Fibroblast of lung (primary cell): Measurements from ENCODE around the gene TTI1. TPM values are rescaled to one million over a fixed set of nuclear protein-coding genes. Genes with fewer than 3 reads are reported as not detected.
"Not testable (repeated sequence)": the region's sequence is repeated elsewhere in the genome, so short reads cannot be mapped to it uniquely, and the experiment has no call there.

ENCODE experiments used
- DNase-seq, 2 donors: peaks; one replicate each; pipeline versions ENCODE4 v3.0.0 to v3.0.0-alpha.2; 2010; ENCODE audit warnings: low read depth in 2 of 2
- H2AFZ ChIP-seq: 2 replicates; pipeline ENCODE4 v1.5.1; 2012; ENCODE audit warnings: low read length, control low read depth, inconsistent platforms
- H3K27ac ChIP-seq: 2 replicates; pipeline ENCODE4 v1.5.1; 2011; ENCODE audit warnings: low read length, control low read depth; ENCODE audit not compliant: insufficient read depth
- H3K27me3 ChIP-seq: 2 replicates; pipeline ENCODE4 v1.5.1; 2011; ENCODE audit warnings: mild to moderate bottlenecking, low read length; ENCODE audit not compliant: control insufficient read depth, insufficient read depth
- H3K36me3 ChIP-seq: 2 replicates; pipeline ENCODE4 v1.5.1; 2011; ENCODE audit warnings: low read length; ENCODE audit not compliant: control insufficient read depth, insufficient read depth
- H3K4me1 ChIP-seq: 2 replicates; pipeline ENCODE4 v1.5.1; 2011; ENCODE audit warnings: low read length; ENCODE audit not compliant: control insufficient read depth, insufficient read depth; ENCODE audit errors: extremely low read depth
- H3K4me2 ChIP-seq: 2 replicates; pipeline ENCODE4 v1.5.1; 2011; ENCODE audit warnings: low read length, control low read depth; ENCODE audit not compliant: insufficient read depth; ENCODE audit errors: extremely low read depth
- H3K4me3 ChIP-seq, 4 experiments: fragments of 200-600 bp in 1 of 4; sonication (generic) in 1 of 4; replicated peaks in 1 of 4; 2 replicates each; pipeline ENCODE4 v1.5.1; 2011 to 2016; ENCODE audit warnings: low read length in 4 of 4, low read depth in 3 of 4, mild to moderate bottlenecking in 3 of 4, control low read depth in 2 of 4, inconsistent platforms in 1 of 4, mixed read lengths in 1 of 4; ENCODE audit not compliant: insufficient read depth in 1 of 4; ENCODE audit errors: control extremely low read depth in 1 of 4
- H3K79me2 ChIP-seq: 2 replicates; pipeline ENCODE4 v1.5.1; 2012; ENCODE audit warnings: mild to moderate bottlenecking, low read length, inconsistent platforms; ENCODE audit not compliant: control insufficient read depth, insufficient read depth
- H3K9ac ChIP-seq: 2 replicates; pipeline ENCODE4 v1.5.1; 2011; ENCODE audit warnings: mild to moderate bottlenecking, low read length, control low read depth; ENCODE audit not compliant: insufficient read depth
- H3K9me3 ChIP-seq: 2 replicates; pipeline ENCODE4 v1.5.1; 2012; ENCODE audit warnings: low read depth, low read length; ENCODE audit not compliant: control insufficient read depth, insufficient read depth
- H4K20me1 ChIP-seq: 2 replicates; pipeline ENCODE4 v1.5.1; 2011; ENCODE audit warnings: low read length; ENCODE audit not compliant: control insufficient read depth, insufficient read depth; ENCODE audit errors: extremely low read depth
- CTCF ChIP-seq, 2 donors: IDR thresholded peaks in 1 of 2; conservative IDR thresholded peaks in 1 of 2; 1 replicate in 1 of 2; 2 replicates in 1 of 2; pipeline ENCODE4 v1.5.1; 2011 to 2012; ENCODE audit warnings: low read length in 2 of 2, control low read depth in 1 of 2, inconsistent platforms in 1 of 2, low read depth in 1 of 2, mild to moderate bottlenecking in 1 of 2
- EZH2 ChIP-seq: IDR thresholded peaks from 2 replicates; pipeline ENCODE4 v1.5.1; 2012; ENCODE audit warnings: low read length, control low read depth, mild to moderate bottlenecking; ENCODE audit errors: missing control alignments
- polyA plus RNA-seq, 2 donors: library from polyadenylated mRNA; depleted of rRNA in 1 of 2; stranded (reverse) in 1 of 2; unstranded in 1 of 2; fragments of >200 nt; gene quantifications; 2 replicates each; pipeline ENCODE4 v1.2.1, GENCODE V29; 2011 to 2012; ENCODE audit warnings: missing spikeins in 1 of 2
- total RNA-seq: library from RNA; depleted of rRNA; stranded (reverse); fragments of >200 nt; gene quantifications from 2 replicates; pipeline ENCODE4 v1.2.1, GENCODE V29; 2014

TTI1 gene
- total and polyA plus RNA-seq, 2 donors (not counting 1 experiment from before 2014, with no cell fraction given), result 12.6 to 20.0 TPM

GRCh38 chr20:37968841-37969401 is 64.3 kb downstream of the TTI1 start:
- DNase-seq, result no peak
- no peak overlapping the region for H3K4me2 ChIP-seq
- H3K9me3 ChIP-seq, result no peaks in the 10 kb centered on the region
- H3K9ac ChIP-seq, result no peak overlapping the region
- no peaks in the 10 kb centered on the region for H4K20me1 ChIP-seq
- no peaks in the 10 kb centered on the region for H3K79me2 ChIP-seq
- peaks cover 5% of the 10 kb centered on the region for H3K27me3 ChIP-seq
- no peak for TF ChIP-seq EZH2
- TF ChIP-seq CTCF (conservative IDR thresholded peaks at IDR 0.05 in 1 of 2, IDR thresholded peaks at IDR 0.05 in 1 of 2; ENCODE audit: low read depth in 1 of 2, low read length in 2 of 2), result no peak
- no peaks in the 10 kb centered on the region for H3K4me1 ChIP-seq
- no peaks in the 10 kb centered on the region for H3K36me3 ChIP-seq
- H2AFZ ChIP-seq, result no peak overlapping the region
- H3K27ac ChIP-seq, result no peak overlapping the region
- no peak overlapping the region for H3K4me3 ChIP-seq

- not testable (repeated sequence) for H3K36me3 ChIP-seq, H3K9me3 ChIP-seq, H3K79me2 ChIP-seq, H3K4me1 ChIP-seq, H3K4me3 ChIP-seq, H4K20me1 ChIP-seq, H3K27ac ChIP-seq, H3K9ac ChIP-seq, H3K27me3 ChIP-seq, H3K4me2 ChIP-seq, H2AFZ ChIP-seq, DNase-seq
These were observed 69.8 kb downstream of the TTI1 start for GRCh38 chr20:37963483-37963882.

- no peaks in the 10 kb centered on the region for H4K20me1 ChIP-seq
- peaks cover 11% of the 10 kb centered on the region for H3K27me3 ChIP-seq
- no peak for DNase-seq
These were observed 72.2 kb downstream of the TTI1 start for GRCh38 chr20:37961066-37961465.

More at GRCh38 chr20:37961066-37961465, 72.2 kb downstream of the TTI1 start:
- Histone ChIP-seq H3K4me2 (no peak overlapping the region), H3K4me3 (no peak overlapping the region), H3K79me2 (no peaks in the 10 kb centered on the region), H3K36me3 (no peaks in the 10 kb centered on the region), H3K9ac (no peak overlapping the region), H2AFZ (no peak overlapping the region), H3K4me1 (no peaks in the 10 kb centered on the region), H3K27ac (no peak overlapping the region), H3K9me3 (no peaks in the 10 kb centered on the region)
- TF ChIP-seq CTCF (conservative IDR thresholded peaks at IDR 0.05 in 1 of 2, IDR thresholded peaks at IDR 0.05 in 1 of 2; ENCODE audit: low read depth in 1 of 2, low read length in 2 of 2), result no peak
- TF ChIP-seq EZH2, result no peak
